Breast epithelium (tissue), 3 donors: Measurements from ENCODE around the gene TASP1.

Experiments
- POLR2A ChIP-seq: fragments of 450-650 bp; IDR thresholded peaks from one replicate; pipeline ENCODE4 v1.6.1; 2016; ENCODE audit warnings: antibody characterized with exemption, mild to moderate bottlenecking, moderate library complexity
- POLR2AphosphoS5 ChIP-seq, 3 donors: sonication (generic); formaldehyde crosslinking; IDR thresholded peaks; one replicate each; pipeline ENCODE4 v1.6.1; 2017; ENCODE audit warnings: antibody characterized with exemption in 3 of 3
- TF ChIP-seq, protein P1 (sequence below), 3 donors: fragments of 450-650 bp; IDR thresholded peaks; one replicate each; pipeline ENCODE4 v1.5.1; 2016 to 2017; ENCODE audit warnings: antibody characterized with exemption in 3 of 3, mild to moderate bottlenecking in 3 of 3, moderate library complexity in 3 of 3

DNA sequence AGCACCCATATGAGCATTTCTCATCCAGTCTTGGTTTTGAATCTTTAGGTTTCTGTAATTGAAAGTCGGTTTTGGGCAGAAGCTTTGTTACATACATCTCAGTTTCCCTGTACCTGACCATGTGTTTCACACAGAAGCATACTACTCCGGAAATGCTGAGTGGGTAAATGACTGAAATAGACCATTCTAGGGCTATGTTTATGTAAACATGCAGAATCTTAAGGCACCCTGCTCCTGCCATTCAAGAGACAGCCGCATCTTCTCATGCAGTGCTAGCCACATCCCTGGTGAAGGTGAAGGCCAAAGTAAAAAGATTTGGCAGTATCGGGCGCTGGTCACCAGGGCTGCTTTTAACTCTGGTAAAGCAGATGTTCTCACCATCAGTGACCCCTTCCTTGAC is 246.3 kb downstream of the TASP1 start:
- TF ChIP-seq POLR2AphosphoS5 (IDR thresholded peaks at IDR 0.05) (no peak), POLR2A (no peak)
- TF ChIP-seq, protein P1, sequence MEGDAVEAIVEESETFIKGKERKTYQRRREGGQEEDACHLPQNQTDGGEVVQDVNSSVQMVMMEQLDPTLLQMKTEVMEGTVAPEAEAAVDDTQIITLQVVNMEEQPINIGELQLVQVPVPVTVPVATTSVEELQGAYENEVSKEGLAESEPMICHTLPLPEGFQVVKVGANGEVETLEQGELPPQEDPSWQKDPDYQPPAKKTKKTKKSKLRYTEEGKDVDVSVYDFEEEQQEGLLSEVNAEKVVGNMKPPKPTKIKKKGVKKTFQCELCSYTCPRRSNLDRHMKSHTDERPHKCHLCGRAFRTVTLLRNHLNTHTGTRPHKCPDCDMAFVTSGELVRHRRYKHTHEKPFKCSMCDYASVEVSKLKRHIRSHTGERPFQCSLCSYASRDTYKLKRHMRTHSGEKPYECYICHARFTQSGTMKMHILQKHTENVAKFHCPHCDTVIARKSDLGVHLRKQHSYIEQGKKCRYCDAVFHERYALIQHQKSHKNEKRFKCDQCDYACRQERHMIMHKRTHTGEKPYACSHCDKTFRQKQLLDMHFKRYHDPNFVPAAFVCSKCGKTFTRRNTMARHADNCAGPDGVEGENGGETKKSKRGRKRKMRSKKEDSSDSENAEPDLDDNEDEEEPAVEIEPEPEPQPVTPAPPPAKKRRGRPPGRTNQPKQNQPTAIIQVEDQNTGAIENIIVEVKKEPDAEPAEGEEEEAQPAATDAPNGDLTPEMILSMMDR (IDR thresholded peaks at IDR 0.05) = no peak
